OCI-M1 (cell line): ENCODE measurements around the gene TAS2R9.
"Not testable (repeated sequence)": the region's sequence is repeated elsewhere in the genome, so short reads cannot be mapped to it uniquely, and the experiment has no call there.

ENCODE experiments used
- DNase-seq: peaks from one replicate; lab custom pipeline; 2025; lab: John Stamatoyannopoulos, UW

Gene TAS2R9, protein sequence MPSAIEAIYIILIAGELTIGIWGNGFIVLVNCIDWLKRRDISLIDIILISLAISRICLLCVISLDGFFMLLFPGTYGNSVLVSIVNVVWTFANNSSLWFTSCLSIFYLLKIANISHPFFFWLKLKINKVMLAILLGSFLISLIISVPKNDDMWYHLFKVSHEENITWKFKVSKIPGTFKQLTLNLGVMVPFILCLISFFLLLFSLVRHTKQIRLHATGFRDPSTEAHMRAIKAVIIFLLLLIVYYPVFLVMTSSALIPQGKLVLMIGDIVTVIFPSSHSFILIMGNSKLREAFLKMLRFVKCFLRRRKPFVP

DNA sequence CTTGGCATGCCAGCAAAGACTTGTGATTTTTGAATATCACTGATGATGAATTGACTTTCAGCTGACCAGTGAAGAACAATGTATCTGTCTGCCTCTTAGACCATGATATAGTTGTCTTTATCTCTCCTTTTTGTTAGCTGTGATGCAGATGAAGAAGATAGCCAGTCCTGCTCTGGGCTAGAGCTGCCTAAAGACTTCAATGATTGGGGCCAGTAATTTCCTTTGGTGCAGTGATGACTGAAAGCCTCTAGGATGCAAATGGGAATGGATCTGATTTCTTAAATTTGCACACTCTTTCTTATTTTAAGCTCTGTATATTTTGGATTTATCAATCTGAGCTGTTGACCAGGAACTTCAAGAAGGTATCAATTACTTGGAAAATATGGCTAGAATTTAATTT is at the start of gene TAS2R9:
Gene TAS2R9, minus strand, starts transcription at position 101 of the 400 bp plus-strand sequence. Its CDS starts 93 bp downstream, at position 8.
- DNase-seq: no peak

DNA sequence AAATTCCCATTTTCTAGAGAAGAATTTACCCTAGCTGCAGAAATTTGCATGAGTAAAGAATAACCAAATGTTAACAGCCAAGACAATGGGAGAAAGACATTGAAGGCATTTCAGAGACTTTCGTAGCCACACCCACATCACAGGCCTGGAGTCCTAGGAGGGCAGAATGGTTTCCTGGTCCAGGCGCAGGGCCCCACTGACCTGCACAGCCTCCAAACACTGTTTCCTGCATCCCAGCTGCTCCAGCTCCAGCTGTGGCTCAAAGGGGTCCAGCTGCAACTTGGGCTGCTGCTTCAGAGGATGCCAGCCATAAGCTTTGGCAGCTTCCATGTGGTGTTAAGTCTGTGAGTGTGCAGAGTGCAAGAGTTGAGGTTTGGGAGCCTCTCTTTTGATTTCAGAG is 45.8 kb upstream of the TAS2R9 start:
- DNase-seq: no peak

DNA sequence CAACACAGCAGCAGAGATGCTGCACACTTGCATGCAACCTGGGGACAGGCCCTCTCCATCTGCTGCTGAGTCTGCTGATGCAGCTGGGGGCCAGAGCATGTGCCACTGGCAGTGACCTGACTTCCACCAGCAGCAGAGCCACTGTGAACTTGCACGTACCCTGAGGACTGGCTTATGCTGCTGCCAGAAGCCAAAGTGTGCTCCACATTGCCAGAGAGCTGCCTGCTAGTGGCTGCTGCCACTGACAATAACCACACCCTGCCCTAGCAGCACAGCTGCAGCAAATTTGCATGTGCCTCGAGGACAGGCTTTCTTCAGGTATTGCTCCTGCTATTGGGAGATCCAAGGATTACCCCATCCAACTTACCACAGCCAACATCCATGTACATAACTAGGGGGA is 43.8 kb upstream of the TAS2R9 start:
- no peak for DNase-seq

DNA sequence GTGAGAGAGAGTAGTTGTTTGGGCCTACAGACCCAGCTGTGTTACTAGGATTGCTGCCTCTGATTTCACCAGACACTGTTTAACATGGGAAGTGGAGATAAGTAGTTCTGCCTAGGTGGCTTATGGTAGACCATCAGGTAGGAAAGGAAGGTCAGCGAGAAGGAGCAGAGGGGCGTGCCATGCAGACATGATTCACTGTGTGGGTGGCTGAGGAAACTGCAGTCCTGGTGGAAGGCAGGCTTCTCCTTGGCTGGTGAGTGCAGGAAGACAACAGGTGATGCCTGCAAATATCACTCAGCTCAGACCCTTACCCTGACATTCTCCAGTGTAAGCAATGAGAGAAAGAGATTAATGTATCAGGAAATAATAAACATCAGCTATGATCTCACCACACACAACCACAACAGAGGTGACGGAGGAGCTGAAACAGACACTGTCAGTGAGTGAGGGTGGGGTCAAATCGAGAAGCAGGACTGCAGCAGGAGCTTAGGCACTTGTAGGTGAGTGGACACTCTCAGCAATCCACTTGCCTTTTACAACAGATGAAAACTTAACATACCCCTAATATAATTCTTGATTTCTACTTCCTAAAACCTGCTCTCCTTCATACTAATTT is 41.4 kb upstream of the TAS2R9 start:
- no peak for DNase-seq

DNA sequence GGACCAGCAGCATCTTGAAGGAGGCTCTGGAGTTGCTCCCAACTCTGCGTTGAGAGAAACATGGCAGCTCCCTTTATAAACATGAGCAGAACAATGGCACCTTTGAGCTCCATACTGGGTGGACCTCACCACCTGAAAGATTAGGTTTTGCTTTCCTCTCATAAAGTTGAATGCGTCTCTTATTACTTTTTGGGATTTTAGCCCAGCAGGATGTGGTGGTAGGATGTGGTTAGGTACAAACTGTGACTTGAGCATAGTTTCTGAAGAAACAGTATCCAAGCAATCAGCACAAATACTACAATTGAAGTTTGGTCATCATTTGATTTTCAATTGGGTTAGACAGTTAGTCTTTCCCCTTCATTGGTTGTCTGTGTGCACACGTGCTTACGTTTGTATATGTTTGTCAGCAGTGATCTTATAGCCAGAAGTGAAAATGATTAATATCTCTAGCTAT is 39.5 kb upstream of the TAS2R9 start, which contains the start of gene PRR4:
Gene PRR4, minus strand, starts transcription at position 51 of the 454 bp plus-strand sequence. Its CDS starts 38 bp downstream, at position 13.
- no peak for DNase-seq

DNA sequence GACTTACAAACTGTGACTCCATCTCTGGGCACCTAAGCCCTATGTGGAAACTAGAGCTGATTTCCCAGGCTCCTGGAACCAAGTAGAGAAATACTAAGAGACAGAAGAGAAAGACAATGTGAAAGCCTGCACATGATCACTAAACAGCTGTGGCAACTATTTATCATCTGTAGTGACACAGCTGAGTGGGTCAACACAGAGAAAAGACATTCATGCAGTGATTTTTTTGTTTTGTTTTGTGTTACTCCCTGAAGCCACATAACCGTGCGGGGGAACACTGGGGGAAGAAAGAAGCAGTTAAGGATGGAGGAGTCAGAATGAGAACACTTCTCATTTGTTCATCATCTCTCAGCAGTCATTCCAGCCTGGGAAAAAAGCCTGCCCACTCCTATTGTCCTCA is 37.8 kb upstream of the TAS2R9 start:
- DNase-seq: no peak

DNA sequence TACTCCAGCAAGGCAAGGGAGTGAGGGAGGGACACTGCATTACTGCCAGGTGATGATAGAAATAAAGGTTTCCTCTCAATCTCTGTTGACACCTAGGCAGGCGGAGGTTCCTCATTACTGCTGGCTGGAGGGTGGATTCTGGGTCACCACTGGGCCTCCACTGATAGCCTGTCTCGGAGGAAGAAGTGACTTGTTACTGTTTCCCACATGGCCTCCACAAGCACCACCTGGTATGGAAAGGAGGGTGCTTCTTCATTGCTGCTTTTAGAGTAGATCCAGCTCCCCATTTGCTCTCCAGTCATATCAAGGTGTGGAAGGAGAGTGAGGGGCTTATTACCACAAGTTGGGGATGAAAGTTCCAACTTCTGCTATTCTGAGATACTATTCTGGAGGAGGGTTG is 32.9 kb upstream of the TAS2R9 start:
- DNase-seq: no peak

DNA sequence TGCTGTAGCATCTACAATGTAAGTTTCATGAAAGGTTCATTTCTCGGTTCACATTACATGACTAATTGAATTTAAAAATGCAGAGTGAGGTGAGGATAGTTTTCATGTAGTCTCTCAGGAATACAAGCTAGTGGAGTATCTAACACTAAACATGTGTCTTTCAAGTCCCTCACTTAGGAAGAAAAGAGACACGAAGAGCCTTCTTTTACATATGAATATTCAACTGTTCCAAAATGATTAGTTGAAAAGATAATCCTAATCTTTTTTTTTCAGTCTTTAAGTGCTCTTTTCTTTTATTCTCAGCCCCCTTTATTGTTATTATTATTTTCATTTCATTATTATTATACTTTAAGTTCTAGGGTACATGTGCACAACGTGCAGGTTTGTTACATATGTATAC is 28.5 kb upstream of the TAS2R9 start:
- DNase-seq: no peak

DNA sequence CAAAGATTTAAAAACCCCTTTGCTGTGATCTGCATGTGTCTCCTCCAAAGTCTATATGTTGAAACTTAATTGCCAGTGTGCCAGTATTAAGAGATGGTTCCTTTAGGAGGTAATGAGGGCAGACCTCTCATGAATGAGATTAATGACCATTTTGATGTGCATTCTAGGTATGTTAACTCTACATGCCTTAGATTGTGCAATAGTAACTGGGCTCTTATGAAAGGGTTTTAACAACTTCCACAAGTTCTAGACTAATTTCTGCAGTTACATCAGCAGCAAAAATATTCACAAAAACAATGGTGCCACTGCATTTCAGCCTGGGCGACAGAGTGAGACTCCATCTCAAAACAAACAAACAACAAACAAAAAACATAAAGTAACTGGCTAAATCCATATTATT is 20.0 kb upstream of the TAS2R9 start:
- DNase-seq: no peak

DNA sequence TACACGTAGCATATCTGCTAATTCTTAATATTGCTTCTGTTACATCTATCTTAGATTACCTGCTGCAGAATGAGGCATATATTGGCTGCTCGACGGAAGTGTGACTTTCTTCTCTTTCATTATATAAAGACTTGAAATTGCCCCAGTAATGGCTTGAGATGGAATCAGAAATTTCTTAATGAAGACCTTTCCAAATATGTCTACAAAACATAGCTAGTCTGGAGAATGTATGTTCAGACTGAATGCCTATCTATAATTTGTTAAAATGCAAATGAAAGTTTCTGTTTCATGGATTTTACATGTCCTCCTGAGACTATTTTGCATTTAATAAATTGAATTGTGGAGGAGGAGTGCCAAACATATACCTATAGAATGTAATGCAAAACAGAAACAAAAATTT is 16.3 kb upstream of the TAS2R9 start, which contains the start of gene TAS2R10:
Gene TAS2R10, minus strand, starts transcription at position 101 of the 400 bp plus-strand sequence. Its CDS starts 89 bp downstream, at position 12.
- DNase-seq: no peak

DNA sequence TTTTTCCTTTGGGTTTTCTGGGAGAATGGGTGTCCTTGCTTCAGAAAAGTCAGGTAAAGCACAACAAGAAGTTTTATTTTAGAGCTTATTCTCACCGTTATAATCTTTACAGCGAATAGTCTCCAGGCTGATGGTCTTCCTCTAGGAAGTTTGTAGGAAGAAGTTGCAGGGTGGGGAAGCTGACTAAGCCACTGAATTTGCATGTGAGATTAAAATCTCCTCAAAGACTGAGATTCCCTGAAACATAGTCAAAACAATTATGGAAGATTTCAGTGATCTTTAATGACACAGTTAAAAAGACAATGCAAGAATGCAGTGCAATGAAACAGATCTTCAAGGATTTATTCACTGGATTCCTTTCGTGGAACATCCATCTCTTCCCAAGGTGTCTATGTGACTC is 15.0 kb upstream of the TAS2R9 start:
- DNase-seq: no peak

DNA sequence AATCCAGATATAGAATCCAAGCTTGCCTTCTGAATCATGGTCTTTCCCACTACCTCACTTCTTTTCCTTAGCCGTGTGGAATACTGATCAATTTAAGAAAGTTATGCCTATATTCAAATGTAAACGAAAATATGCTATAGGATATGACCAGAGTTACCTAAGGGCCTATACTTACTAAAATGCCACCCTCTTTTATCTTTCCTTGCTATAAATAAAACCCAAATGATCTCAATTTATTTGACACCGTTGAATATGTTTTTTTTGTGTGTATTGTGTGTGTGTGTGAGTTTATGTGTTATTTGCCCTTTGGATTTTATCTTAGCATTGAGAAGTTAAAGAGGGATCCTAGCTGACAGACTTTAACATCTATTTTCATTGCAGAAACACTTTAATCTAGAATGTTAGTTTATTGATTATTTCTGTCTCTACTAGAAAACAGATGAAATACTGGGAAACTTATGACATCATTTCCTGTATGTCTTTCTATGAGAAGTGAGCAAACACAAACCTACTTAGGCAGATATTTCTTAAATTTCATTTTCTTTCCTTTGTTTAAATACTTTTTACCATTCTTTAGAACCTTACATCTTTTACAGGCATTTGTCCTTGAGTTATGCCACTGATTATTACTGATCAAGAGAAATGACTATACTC is 2.0 kb upstream of the TAS2R9 start:
- DNase-seq: no peak

DNA sequence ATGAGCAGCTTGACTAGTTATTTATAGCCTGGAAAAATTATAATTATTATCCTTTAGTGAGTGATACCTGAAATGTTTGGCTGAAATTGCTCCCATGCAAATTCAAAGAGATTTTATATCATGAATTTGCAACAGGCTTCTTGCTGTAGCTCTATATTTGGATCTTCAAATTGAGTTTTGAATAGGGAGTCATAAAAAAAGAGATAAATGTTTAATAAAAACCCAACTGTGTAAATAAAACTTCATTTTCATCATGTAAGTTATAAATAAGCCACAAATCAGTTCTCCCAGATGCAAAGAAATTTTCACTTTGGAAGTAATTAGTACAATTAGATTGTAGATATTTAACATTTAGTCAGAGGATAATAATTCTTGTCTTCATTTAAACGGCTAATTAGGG is 2.8 kb downstream of the TAS2R9 start, which contains the start of gene TAS2R8:
Gene TAS2R8, minus strand, starts transcription at position 101 of the 400 bp plus-strand sequence. CDS start 306 bp downstream, outside the sequence.
- DNase-seq: no peak

DNA sequence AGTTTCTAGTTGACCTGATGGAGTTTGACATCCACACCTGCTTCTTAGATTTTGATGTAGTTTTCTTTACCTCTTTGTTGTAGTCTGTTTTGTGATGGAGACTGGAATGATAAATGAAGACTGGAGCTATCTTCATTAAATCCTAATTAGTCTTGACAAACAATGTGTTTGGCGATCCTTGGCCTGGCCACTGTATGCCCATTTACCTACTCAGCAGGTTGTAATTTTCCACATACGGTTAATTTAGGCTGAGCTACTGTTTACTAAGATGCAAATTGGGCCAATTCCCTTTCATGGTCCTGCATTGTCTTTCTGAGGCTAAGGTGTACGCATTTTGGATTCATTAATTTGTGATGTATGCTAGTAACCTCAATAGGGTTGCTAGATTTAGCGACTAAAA is 7.4 kb downstream of the TAS2R9 start, which contains the start of gene TAS2R7:
Gene TAS2R7, minus strand, starts transcription at position 41 of the 400 bp plus-strand sequence. CDS start 57 bp downstream, outside the sequence.
- no peak for DNase-seq

DNA sequence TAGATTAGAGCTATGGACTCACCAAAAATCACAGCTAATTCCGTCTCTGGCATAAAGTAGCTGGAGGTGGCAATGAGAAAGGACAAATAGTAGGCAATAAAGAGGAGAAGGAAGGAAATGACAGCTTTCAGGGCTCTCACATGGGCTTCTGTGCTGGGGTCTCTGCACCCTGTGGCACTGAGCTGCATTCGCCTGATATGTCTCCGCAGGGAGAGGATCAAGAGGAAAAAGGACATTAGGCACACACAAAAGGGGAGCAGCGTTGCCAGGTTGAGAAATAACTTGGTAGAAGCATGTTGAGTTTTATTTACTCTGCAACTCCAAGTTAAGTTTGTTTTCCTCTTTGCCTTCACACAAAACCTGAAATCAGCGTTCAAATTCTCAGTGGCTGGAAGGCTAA is 8.2 kb downstream of the TAS2R9 start:
- DNase-seq: no peak

DNA sequence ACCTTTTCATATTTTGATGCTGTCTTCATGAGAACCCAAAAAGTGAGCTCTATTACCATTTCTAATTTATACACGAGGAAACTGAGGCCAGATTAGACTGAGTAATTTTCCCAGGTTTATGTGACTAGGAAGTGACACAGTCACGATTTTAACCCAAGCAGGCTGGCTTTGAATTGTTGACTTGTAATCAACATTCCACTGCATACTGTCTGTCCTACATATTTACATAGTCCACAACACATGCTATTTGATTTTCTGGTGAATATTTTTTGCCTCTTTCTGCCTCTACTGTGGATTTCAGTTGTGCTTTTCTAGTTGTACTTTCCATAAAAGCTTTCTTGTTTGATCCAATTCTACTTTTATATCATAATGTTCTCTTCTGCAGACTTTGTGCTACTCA is 15.7 kb downstream of the TAS2R9 start:
- DNase-seq: no peak

DNA sequence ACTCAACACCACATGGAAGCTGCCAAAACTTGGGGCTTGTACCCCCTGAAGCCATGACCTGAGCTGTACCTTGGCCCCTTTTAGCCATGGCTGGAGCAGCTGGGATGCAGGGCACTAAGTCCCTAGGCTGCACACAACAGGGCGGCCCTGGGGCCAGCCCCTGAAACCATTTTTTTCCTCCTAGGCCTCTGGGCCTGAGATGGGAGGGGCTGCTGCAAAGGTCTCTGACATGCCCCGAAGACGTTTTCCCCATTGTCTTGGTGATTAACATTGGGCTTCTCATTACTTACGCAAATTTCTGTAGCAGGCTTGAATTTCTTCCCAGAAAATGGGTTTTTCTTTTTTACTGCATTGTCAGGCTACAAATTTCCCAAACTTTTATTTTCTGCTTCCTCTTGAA is 18.2 kb downstream of the TAS2R9 start:
- DNase-seq: not testable (repeated sequence)

DNA sequence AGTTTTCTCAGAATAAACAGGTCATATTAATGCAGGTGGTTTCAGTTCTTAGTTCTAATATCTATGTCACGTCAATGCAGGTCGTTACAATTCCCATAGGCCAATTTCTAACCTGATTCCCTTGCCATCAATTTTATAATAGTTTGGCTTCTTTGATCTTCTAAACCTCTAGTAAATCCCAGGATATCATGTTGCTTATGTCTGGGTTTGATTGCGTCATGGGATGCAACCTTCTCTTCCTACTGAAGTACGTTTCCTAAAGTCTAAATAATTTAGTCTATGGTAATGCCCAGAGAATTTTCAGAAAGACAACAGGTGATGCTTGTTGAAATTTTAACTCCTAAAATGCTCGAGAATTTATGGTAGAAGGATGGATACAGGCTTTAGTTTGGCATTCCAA is 26.7 kb downstream of the TAS2R9 start:
- DNase-seq: no peak

DNA sequence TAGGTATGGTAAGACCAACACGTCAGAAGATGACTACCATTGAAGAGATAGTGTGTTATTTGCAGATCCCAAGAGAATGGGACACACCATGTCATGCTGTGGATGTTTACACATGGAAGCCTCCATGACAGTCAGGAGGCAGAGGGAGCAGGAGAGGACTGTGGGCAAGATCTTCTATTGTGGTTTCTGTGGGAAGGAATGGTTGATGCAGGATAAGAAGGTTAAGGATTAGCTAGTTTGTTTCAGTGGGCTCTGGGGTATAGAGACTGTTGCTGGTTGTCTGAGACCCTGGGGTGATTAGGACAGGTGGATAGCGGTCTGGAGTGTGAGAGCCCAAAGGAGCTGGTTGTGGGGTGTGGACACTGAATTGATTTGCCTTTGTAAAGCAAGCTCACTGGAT is 30.9 kb downstream of the TAS2R9 start:
- peak; percentile 70 for DNase-seq

DNA sequence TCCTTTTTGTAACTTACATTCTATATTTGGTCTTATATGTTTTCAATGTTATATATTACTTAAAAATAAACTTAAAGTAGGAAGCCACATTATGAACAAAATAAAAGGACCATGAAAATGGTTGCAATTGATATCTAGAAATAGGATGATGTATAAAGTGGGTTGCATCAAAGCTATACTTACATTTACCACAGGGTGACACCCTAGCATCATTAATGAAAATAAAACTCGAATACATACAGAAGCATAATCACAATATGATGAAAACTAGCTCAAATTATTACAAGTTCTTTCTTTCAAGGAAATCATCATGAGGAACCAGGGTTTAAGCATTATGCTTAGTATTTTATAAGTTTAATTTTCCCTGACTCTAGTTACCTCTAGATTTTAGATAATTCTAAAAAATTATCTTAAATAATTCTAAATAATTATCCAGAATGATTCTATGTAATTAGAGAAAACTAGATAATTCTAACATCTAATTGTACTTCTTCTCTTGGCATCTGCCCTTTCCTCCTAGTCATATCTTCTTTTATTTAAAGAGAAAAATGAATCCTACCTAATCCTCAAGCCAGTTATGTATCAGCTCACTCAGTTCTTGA is 38.7 kb downstream of the TAS2R9 start:
- peak; percentile 67 for DNase-seq

DNA sequence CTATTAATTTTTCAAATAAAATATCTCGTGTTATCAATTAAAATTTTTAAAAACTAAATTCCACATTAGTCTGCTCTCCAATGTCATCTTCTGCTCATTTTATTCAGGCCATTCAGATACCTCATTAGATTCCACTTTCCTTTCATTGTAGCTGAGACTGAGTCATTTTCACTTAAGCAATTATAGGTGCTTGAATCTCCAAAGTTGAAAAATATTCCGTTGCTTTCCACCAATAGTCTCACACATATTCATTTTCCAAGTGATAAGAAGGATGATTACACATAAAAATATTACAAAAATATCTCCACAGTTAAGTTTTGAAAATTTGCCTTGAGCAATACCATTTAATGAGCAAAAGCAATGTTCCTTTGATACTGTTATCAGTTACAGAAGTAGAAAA is 50.3 kb downstream of the TAS2R9 start:
- no peak for DNase-seq
